H1 (cell line): ENCODE data around the gene GNG7. TPM values are rescaled to one million over a fixed set of nuclear protein-coding genes. Genes with fewer than 3 reads are reported as not detected.

Experiments used
- CTCF ChIA-PET: fragments of 300-600 bp; sonication (Branson Sonifier 250); formaldehyde crosslinking; loops from one replicate; lab custom pipeline; 2021; ENCODE audit not compliant: partially characterized antibody; lab: Charles Lee
- POLR2A ChIA-PET: fragments of 300-600 bp; sonication (Branson Sonifier 250); formaldehyde crosslinking; loops from one replicate; lab custom pipeline; 2021; ENCODE audit warnings: inconsistent platforms; ENCODE audit not compliant: partially characterized antibody; lab: Charles Lee
- DNase-seq, 2 experiments: peaks; one replicate each; pipeline versions ENCODE4 v3.0.0 to v3.0.0-alpha.2; 2010 to 2022; ENCODE audit warnings: low spot score in 2 of 2, low read depth in 1 of 2, mixed read lengths in 1 of 2
- FAIRE-seq: peaks from 2 replicates; lab custom pipeline; 2011; peaks lifted over from hg19 to GRCh38; lab: Jason Lieb, UNC
- H2AFZ ChIP-seq: 2 replicates; pipeline ENCODE4 v1.8.1; 2012; ENCODE audit warnings: low read length, inconsistent platforms
- H2AK5ac ChIP-seq: 2 replicates; pipeline ENCODE4 v1.6.1; 2013; ENCODE audit warnings: low read depth, low read length
- H2BK120ac ChIP-seq: replicated peaks from 2 replicates; pipeline ENCODE3; 2013; ENCODE audit warnings: low read depth, low read length, inconsistent platforms
- H2BK12ac ChIP-seq: 2 replicates; pipeline ENCODE4 v1.6.1; 2013; ENCODE audit warnings: low read depth, low read length
- H2BK15ac ChIP-seq: 2 replicates; pipeline ENCODE4 v1.6.1; 2013; ENCODE audit warnings: low read length
- H2BK20ac ChIP-seq: 2 replicates; pipeline ENCODE4 v1.6.1; 2013; ENCODE audit warnings: low read length
- H2BK5ac ChIP-seq: 2 replicates; pipeline ENCODE4 v1.6.1; 2013; ENCODE audit warnings: low read depth, low read length
- H3K14ac ChIP-seq: 2 replicates; pipeline ENCODE4 v1.6.1; 2013; ENCODE audit warnings: inconsistent platforms; ENCODE audit not compliant: insufficient read length
- H3K18ac ChIP-seq: 2 replicates; pipeline ENCODE4 v1.6.1; 2013; ENCODE audit warnings: low read length; ENCODE audit errors: extremely low read depth
- H3K23ac ChIP-seq: 2 replicates; pipeline ENCODE4 v1.6.1; 2013; ENCODE audit warnings: inconsistent platforms; ENCODE audit not compliant: insufficient read length
- H3K23me2 ChIP-seq: 2 replicates; pipeline ENCODE4 v1.6.1; 2013; ENCODE audit warnings: low read depth, low read length
- H3K27ac ChIP-seq: 2 replicates; pipeline ENCODE4 v1.6.1; 2011; ENCODE audit warnings: low read depth, low read length, inconsistent platforms
- H3K27me3 ChIP-seq, 4 experiments: replicated peaks in 1 of 4; 1 replicate in 1 of 4; 2 replicates in 3 of 4; pipeline versions ENCODE4 v1.6.1 to v1.8.1; 2011 to 2013; ENCODE audit warnings: low read length in 3 of 4, mild to moderate bottlenecking in 3 of 4, inconsistent platforms in 2 of 4, mixed read lengths in 2 of 4, moderate library complexity in 1 of 4; ENCODE audit not compliant: control insufficient read depth in 3 of 4, insufficient read depth in 3 of 4; ENCODE audit errors: extremely low read depth in 1 of 4
- H3K36me3 ChIP-seq, 4 experiments: 2 replicates each; pipeline versions ENCODE4 v1.6.1 to v1.8.1; 2011 to 2013; ENCODE audit warnings: mild to moderate bottlenecking in 4 of 4, low read length in 3 of 4, moderate library complexity in 2 of 4, control low read depth in 1 of 4, inconsistent platforms in 1 of 4; ENCODE audit not compliant: insufficient read depth in 4 of 4, control insufficient read depth in 2 of 4
- H3K4ac ChIP-seq: replicated peaks from 2 replicates; pipeline ENCODE3; 2013; ENCODE audit warnings: low read length, low read depth, mixed read lengths, inconsistent platforms; ENCODE audit not compliant: insufficient read length
- H3K4me1 ChIP-seq, 4 experiments: replicated peaks in 1 of 4; 1 replicate in 1 of 4; 2 replicates in 3 of 4; pipeline versions ENCODE4 v1.6.1 to v1.8.1; 2011 to 2013; ENCODE audit warnings: low read length in 3 of 4, inconsistent platforms in 2 of 4, mixed read lengths in 1 of 4; ENCODE audit not compliant: insufficient read depth in 4 of 4, control insufficient read depth in 3 of 4
- H3K4me2 ChIP-seq, 2 experiments: 2 replicates each; pipeline versions ENCODE4 v1.6.1 to v1.8.1; 2011 to 2013; ENCODE audit warnings: low read depth in 2 of 2, low read length in 2 of 2, control low read depth in 1 of 2, inconsistent platforms in 1 of 2, mild to moderate bottlenecking in 1 of 2; ENCODE audit not compliant: insufficient read depth in 1 of 2
- H3K4me3 ChIP-seq, 4 experiments: fragments of 200-600, 300-600 bp in 1 of 4; sonication (generic), shearing (Covaris generic), sonication (Bioruptor Twin) in 1 of 4; 2 replicates each; pipeline versions ENCODE4 v1.5.1 to v1.8.1; 2011 to 2016; ENCODE audit warnings: low read length in 4 of 4, low read depth in 3 of 4, control low read depth in 2 of 4, inconsistent platforms in 2 of 4, mild to moderate bottlenecking in 2 of 4, mixed read lengths in 1 of 4, moderate library complexity in 1 of 4; ENCODE audit not compliant: insufficient read depth in 2 of 4; ENCODE audit errors: extremely low read depth in 1 of 4
- H3K56ac ChIP-seq: replicated peaks from 2 replicates; pipeline ENCODE3; 2013; ENCODE audit warnings: low read depth, mild to moderate bottlenecking, mixed read lengths, low read length, inconsistent platforms; ENCODE audit not compliant: insufficient read length
- H3K79me1 ChIP-seq: 2 replicates; pipeline ENCODE4 v1.6.1; 2013; ENCODE audit warnings: low read depth, low read length, control low read depth
- H3K79me2 ChIP-seq, 2 experiments: 2 replicates each; pipeline versions ENCODE4 v1.6.1 to v1.8.1; 2012 to 2013; ENCODE audit warnings: low read length in 2 of 2, mild to moderate bottlenecking in 2 of 2, inconsistent platforms in 1 of 2; ENCODE audit not compliant: insufficient read depth in 2 of 2, control insufficient read depth in 1 of 2
- H3K9ac ChIP-seq, 4 experiments: replicated peaks in 1 of 4; 1 replicate in 1 of 4; 2 replicates in 3 of 4; pipeline versions ENCODE4 v1.6.1 to v1.8.1; 2011 to 2013; ENCODE audit warnings: low read depth in 3 of 4, low read length in 3 of 4, control low read depth in 2 of 4, mild to moderate bottlenecking in 2 of 4, moderate library complexity in 2 of 4, inconsistent platforms in 1 of 4; ENCODE audit errors: extremely low read depth in 1 of 4
- H3K9me3 ChIP-seq, 2 experiments: 2 replicates each; pipeline versions ENCODE4 v1.6.1 to v1.8.1; 2012 to 2013; ENCODE audit warnings: mild to moderate bottlenecking in 2 of 2, moderate library complexity in 2 of 2, control low read depth in 1 of 2, inconsistent platforms in 1 of 2, low read depth in 1 of 2, low read length in 1 of 2, mixed read lengths in 1 of 2; ENCODE audit not compliant: insufficient read depth in 2 of 2
- H4K20me1 ChIP-seq, 2 experiments: replicated peaks in 1 of 2; 2 replicates each; pipeline versions ENCODE3 to v1.8.1; 2011 to 2013; ENCODE audit warnings: inconsistent platforms in 2 of 2, low read length in 2 of 2, mild to moderate bottlenecking in 1 of 2; ENCODE audit not compliant: insufficient read depth in 2 of 2, control insufficient read depth in 1 of 2
- H4K5ac ChIP-seq: 2 replicates; pipeline ENCODE4 v1.6.1; 2013; ENCODE audit warnings: low read length, low read depth, mixed read lengths, inconsistent platforms; ENCODE audit not compliant: insufficient read length
- H4K8ac ChIP-seq: 2 replicates; pipeline ENCODE4 v1.8.0; 2013; ENCODE audit warnings: mild to moderate bottlenecking, moderate library complexity, low read length, inconsistent platforms; ENCODE audit not compliant: insufficient read depth; ENCODE audit errors: extremely low read depth
- H4K91ac ChIP-seq: replicated peaks from 2 replicates; pipeline ENCODE3; 2013; ENCODE audit warnings: low read length, mixed read lengths, inconsistent platforms; ENCODE audit not compliant: insufficient read length
- CHD2 ChIP-seq: IDR thresholded peaks from 2 replicates; pipeline ENCODE4 v1.6.1; 2012; ENCODE audit warnings: low read length, improper control_type of control experiment
- CTCF ChIP-seq, 3 experiments: IDR thresholded peaks; 1 replicate in 2 of 3; 2 replicates in 1 of 3; pipeline versions ENCODE4 v1.5.1 to v1.6.1; 2011; ENCODE audit warnings: low read length in 3 of 3, mild to moderate bottlenecking in 3 of 3, inconsistent platforms in 2 of 3, low read depth in 1 of 3, moderate library complexity in 1 of 3; ENCODE audit not compliant: insufficient read depth in 1 of 3; ENCODE audit errors: control extremely low read depth in 1 of 3
- EZH2 ChIP-seq: fragments of 200-600 bp; sonication (generic); IDR thresholded peaks from 2 replicates; pipeline ENCODE4 v1.7.1; 2012; ENCODE audit warnings: low read depth, mild to moderate bottlenecking, moderate library complexity, low read length, inconsistent platforms; ENCODE audit not compliant: severe bottlenecking
- HDAC2 ChIP-seq, 2 experiments: fragments of 300-600 bp in 1 of 2; sonication (generic) in 1 of 2; IDR thresholded peaks; 2 replicates each; pipeline ENCODE4 v1.6.1; 2011 to 2012; ENCODE audit warnings: low read depth in 2 of 2, low read length in 2 of 2, mild to moderate bottlenecking in 2 of 2, moderate library complexity in 2 of 2, borderline replicate concordance in 1 of 2, inconsistent platforms in 1 of 2
- HDAC6 ChIP-seq: IDR thresholded peaks from one replicate; pipeline ENCODE4 v1.7.1; 2012; ENCODE audit warnings: low read depth, mild to moderate bottlenecking, inconsistent platforms, low read length, moderate library complexity
- KDM1A ChIP-seq: fragments of 200-600, 300-600 bp; sonication (generic); IDR thresholded peaks from 2 replicates; pipeline ENCODE4 v1.7.1; 2016; ENCODE audit warnings: mild to moderate bottlenecking, low read length, borderline replicate concordance
- KDM4A ChIP-seq: IDR thresholded peaks from one replicate; pipeline ENCODE4 v1.7.1; 2012; ENCODE audit warnings: low read depth, mild to moderate bottlenecking, moderate library complexity, low read length, inconsistent platforms; ENCODE audit not compliant: severe bottlenecking
- NRF1 ChIP-seq: IDR thresholded peaks from 2 replicates; pipeline ENCODE4 v1.6.1; 2011; ENCODE audit warnings: mild to moderate bottlenecking, low read depth, low read length, improper control_type of control experiment
- TAF7 ChIP-seq: optimal IDR thresholded peaks from 2 replicates; pipeline ENCODE3; 2011; ENCODE audit warnings: low read depth, mild to moderate bottlenecking, inconsistent platforms, low read length, moderate library complexity, borderline replicate concordance
- WGBS, 2 experiments: shearing (Covaris generic) in 1 of 2; methylation state at CpG; one replicate each; pipeline versions ENCODE4 v1.1.6 to v1.1.7; 2013 to 2015; ENCODE audit warnings: low lambda C conversion rate in 2 of 2, mixed read lengths in 2 of 2, inconsistent platforms in 1 of 2, low coverage in 1 of 2, missing lambda C conversion rate in 1 of 2; ENCODE audit not compliant: insufficient replicate concordance in 2 of 2, insufficient coverage in 1 of 2, insufficient read length in 1 of 2; ENCODE audit errors: extremely low coverage in 1 of 2, missing lambda C conversion rate in 1 of 2; 5-methylcytosine and 5-hydroxymethylcytosine counted together
- polyA plus RNA-seq, 7 experiments: library from polyadenylated mRNA; depleted of rRNA in 3 of 7; stranded (reverse) in 5 of 7; unstranded in 2 of 7; fragments of >200 nt in 5 of 7; fragments of 200-250 nt in 2 of 7; gene quantifications; 1 replicate in 5 of 7; 2 replicates in 1 of 7; 4 replicates in 1 of 7; pipeline versions ENCODE4 v1.2.1 to v1.2.3, GENCODE V29; 2011 to 2013; ENCODE audit warnings: missing spikeins in 2 of 7, mixed read lengths in 2 of 7
- total RNA-seq: library from RNA; stranded (reverse); fragmentation: NEBNext Ultra II Directional; extraction: Animal tissue kit (Norgen Biotek cat#: 25700); gene quantifications from 2 replicates; pipeline ENCODE4 v1.2.1, GENCODE V29; 2021

GNG7 gene
- total and polyA plus RNA-seq, 2 of the 8 experiments (the other 6 are each of a cell fraction or from before 2014, with no cell fraction given), result 2.8 to 7.8 TPM

GRCh38 chr19:2483484-2484151 lies 218.9 kb downstream of the GNG7 start:
- H3K14ac ChIP-seq, result no peak overlapping the region
- no peak overlapping the region for H3K4ac ChIP-seq
- peaks cover 11% of the 10 kb centered on the region; the same call in 1 of the 2 replicates for H3K23me2 ChIP-seq
- CTCF ChIA-PET, result interaction anchor here (1.0 kb wide), 2 partner anchors 95 to 131 kb away, joined by 3 to 4 read pairs; no protein-coding TSS in a partner anchor
- 92% methylated on average over 4 of the region's 4 CpGs; no CpG with 5 or more reads in 1 of the 2 experiments for WGBS, 2 experiments
- no peak for DNase-seq
- H3K36me3 ChIP-seq, result no peaks in the 10 kb centered on the region
- H3K4me3 ChIP-seq, result no peak overlapping the region
- H3K23ac ChIP-seq, result no peak overlapping the region
- H2AK5ac ChIP-seq, result no peak overlapping the region
- H2BK120ac ChIP-seq, result no peak overlapping the region
- no peak overlapping the region for H4K8ac ChIP-seq
- H2BK5ac ChIP-seq, result no peak overlapping the region
- no peak overlapping the region for H3K9ac ChIP-seq
- H2BK20ac ChIP-seq, result no peak overlapping the region
- peaks cover 3 to 29% (median 23%) of the 10 kb centered on the region in 4 experiments for H3K27me3 ChIP-seq
- no peaks in the 10 kb centered on the region for H3K79me1 ChIP-seq
- H3K9me3 ChIP-seq, result peaks cover 0 to 8% of the 10 kb centered on the region in 2 experiments; a peak in 2 of 4 replicates
- no peak overlapping the region for H3K56ac ChIP-seq
- peaks cover 0 to 1% of the 10 kb centered on the region in 2 experiments for H4K20me1 ChIP-seq
- no peak overlapping the region for H2BK12ac ChIP-seq
- no peak for FAIRE-seq
- POLR2A ChIA-PET, result interaction anchor here (16.3 kb wide), 1 partner anchor 7 kb away, joined by 216 read pairs; the partner anchor contains the start of gene GADD45B
- H3K4me1 ChIP-seq, result peaks cover 0 to 4% (median 3%) of the 10 kb centered on the region in 4 experiments; a peak in 4 of 7 replicates
- no peak overlapping the region for H2AFZ ChIP-seq
- H2BK15ac ChIP-seq, result no peak overlapping the region
- H3K18ac ChIP-seq, result no peak overlapping the region
- no peaks in the 10 kb centered on the region for H3K79me2 ChIP-seq
- H3K4me2 ChIP-seq, result no peak overlapping the region
- no peak overlapping the region for H4K91ac ChIP-seq
- no peak overlapping the region for H4K5ac ChIP-seq
- no peak overlapping the region for H3K27ac ChIP-seq
- TF ChIP-seq KDM4A, result no peak
- TF ChIP-seq CTCF (IDR thresholded peaks at IDR 0.05; ENCODE audit: control extremely low read depth in 1 of 3, insufficient read depth in 1 of 3, low read depth in 1 of 3, low read length in 3 of 3), result no peak
- TF ChIP-seq TAF7, result no peak
- no peak for TF ChIP-seq EZH2
- no peak for TF ChIP-seq KDM1A
- TF ChIP-seq HDAC2 (IDR thresholded peaks at IDR 0.05; ENCODE audit: borderline replicate concordance in 1 of 2, low read depth in 2 of 2, low read length in 2 of 2), result no peak
- TF ChIP-seq HDAC6, result no peak
- TF ChIP-seq NRF1, result no peak
- no peak for TF ChIP-seq CHD2
